GM18907 (cell line): Measurements from ENCODE around the gene TRIM47.
A peak's percentile ranks its signal among the peaks of the same experiment; 100 is the strongest.

Source experiments
- ATAC-seq: cut with Tn5 transposase; IDR thresholded peaks from one replicate; pipeline ENCODE4 v1.9.1; 2021; ENCODE audit warnings: mild to moderate bottlenecking, moderate library complexity; ENCODE audit not compliant: unreplicated experiment

The TRIM47 gene

GRCh38 chr17:75848523-75849278 is 29.7 kb downstream of the TRIM47 start:
- no peak for ATAC-seq

- no peak for ATAC-seq
Measured at GRCh38 chr17:75847614-75848522, 30.5 kb downstream of the TRIM47 start.

DNA sequence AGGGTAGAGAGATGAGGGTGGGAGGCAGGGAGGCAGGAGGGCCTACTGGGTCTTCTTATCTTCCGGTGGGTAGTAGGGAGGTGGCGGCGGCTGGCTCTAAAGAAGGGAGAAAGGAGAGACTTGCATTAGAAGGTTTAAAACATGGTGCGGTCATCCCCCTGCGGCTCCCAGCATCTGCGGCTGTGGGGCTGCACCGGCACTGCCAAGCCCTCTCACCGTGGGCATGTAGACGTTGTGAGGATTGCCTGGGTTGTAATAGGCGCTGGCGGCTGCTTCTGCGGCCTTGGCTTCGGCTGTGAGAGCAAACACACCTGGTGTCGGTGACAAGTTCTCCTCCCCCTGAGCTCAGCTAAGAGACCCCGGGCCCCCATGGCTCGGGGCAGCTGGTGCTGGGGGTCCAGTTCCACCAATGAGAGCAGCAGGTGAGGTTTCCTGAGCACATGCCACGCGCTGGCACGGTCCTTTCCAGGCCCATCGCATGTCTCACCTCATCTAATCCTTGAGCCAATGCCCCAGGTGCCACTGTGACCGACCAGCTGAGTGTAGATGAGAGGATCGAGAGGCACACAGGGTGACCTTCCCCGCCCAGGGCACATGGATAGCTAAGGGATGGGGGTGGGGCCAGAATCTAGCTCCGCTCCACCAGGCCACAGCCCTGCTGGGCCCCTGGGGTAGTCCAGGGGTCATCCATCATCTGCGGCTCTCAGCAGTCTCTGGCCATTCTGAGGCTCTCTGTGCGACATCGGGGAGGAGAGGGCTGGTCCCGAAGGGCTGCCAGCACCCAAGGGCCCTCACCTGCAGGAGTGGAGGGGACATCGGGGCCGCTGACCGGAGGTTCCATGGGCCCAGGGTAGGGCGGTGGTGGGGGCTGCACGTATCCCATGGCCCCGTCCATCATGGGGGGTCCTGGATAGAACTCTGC is 31.4 kb downstream of the TRIM47 start:
- no peak for ATAC-seq

GRCh38 chr17:75845933-75846691 is 32.3 kb downstream of the TRIM47 start:
- no peak for ATAC-seq

GRCh38 chr17:75845058-75845711 is 33.2 kb downstream of the TRIM47 start:
- peak; percentile 70 for ATAC-seq

DNA sequence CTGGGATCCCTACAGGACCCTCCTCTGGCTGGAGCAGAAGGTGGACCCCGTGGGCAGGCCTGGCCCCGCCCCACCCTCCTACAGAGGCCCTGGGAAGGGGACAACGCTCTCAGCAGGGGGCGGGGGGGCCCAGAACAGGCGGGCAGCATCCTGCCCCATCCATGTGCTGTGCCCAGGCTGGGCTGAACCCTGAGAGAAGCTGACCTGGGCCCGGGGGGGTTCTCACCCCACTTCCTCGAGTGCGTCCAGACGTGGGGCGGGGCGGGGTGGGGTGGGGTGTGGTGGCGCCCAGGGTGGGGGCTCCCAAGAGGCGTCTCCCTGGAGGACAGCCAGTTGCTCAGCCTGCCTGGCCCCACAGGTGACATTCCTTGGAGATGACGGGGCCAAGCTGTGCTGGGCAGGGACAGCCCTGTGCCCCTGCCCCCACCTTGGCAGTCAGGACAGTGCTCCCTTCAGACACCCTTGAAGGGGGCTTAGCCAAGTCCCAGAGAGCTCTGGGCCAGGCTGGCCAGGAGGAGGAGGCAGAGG is 33.8 kb downstream of the TRIM47 start:
- ATAC-seq, result peak; percentile 23

DNA sequence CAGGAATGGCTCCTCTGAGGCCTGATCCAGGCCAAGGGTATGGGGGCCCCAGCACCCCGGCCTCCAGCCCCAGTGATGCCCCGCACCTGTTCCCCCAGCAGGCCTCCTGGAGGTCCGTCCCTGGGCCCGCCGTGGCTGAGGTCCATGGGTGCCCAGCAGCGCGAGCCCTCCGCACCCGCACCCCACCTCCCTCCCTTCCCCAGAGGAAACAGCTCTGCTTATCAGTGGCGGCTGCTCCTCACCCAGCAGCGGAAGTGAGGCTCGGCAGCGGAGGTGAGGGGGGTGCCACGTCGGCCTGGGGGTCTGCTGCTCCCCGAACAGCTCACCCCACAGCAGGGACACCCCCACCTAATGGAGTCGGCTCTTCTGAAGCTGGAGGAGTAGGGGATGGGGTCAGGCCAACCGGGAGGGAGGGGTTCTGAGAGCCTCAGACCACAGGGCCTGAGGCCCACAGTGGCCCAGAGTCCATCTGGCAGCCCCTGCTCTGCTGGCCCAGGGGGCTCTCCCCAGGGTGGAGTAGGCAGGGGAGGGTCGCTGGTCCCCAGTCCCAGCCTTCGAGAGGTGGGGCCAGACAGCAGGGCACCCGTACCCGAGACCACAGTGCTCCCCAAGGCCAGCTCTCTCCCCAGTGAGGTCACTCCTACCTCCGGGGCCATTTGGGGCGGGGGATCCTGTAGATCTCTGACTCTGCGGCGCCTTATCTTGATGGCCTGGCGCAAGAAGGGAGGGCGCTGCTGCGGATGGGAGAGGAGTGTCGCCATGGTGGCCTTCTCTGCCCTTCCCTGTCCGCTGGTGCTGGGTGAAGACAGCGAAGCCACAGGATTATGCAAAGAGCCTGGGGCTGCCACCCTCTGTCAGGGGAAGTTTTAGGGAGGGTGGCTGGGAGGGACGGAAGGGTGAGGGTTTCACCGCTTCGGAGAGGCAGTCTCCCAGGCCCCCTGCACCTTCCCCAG is 34.5 kb downstream of the TRIM47 start, which contains the start of gene UNC13D:
Gene UNC13D, minus strand, starts transcription at position 828 of the 953 bp plus-strand sequence. Its CDS starts 67 bp downstream, at position 761.
- ATAC-seq, result peak; percentile 26

DNA sequence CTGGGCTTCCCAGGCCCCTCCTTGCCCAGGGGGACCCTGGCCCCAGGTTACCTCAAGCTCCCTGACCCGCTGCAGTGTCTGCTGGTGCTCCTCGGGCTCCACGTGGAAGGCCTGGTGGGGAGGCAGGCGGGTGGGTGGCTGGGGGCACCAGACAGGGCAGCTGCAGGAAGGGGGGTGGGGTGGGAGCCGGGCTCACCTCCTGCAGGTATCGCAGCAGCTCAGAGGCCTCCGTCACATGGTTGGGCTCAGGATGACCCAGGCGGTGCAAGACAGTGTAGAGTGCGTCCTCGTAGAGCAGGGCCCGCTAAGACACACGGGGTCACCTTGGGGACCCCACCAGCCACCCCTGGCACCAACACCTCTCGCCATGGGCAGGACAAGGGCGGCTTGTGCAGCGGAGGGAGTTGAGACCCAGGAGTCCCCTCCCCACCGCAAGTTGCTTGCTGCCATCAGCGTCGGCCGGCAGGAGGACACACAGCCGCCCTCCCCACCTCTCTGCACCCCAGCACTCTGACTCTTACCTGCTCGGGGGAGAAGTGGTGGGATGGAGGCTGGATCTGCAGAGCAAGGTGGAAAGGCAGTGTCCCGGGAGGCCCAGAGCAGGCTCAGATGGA is 35.3 kb downstream of the TRIM47 start:
- ATAC-seq, result no peak

DNA sequence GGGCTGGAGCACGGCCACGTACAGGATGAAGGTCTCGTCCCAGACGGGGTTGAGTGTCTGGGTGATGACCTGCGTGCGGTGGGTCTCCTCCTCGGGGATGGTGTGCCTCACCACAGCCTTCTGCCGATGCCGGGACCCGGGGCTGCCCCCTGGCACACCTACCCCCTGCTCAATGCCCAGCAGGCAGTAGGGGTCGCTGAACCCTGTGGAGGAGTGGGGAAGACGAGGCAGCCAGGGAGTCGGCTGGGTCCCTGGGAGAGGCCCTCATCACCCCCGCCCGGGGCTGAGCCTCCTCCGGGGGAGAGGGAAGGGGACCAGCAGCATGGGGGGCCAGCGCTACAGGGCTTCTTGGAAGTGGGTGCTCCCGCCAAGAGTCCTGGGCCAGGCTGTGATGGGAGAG is 36.0 kb downstream of the TRIM47 start:
- no peak for ATAC-seq

DNA sequence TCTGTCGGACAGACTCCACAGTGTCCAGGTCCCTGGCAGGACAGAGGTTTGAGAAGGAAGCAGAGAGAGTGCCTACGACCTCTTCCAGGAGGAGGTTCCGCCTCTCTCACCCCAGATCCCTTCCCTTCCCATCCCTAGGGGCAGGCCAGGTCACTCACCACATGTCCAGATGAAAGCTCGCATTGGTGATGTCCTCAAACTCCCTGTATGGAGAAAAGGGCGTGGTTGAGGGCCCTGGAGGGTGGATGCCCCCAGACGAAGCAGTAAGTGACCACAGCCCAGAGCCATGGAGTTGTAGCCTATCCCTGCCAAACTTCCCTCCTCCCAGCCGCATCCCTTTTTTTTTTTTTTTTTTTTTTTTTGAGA is 37.6 kb downstream of the TRIM47 start:
- ATAC-seq, result no peak

- no peak for ATAC-seq
Measured at GRCh38 chr17:75839942-75840798, 38.2 kb downstream of the TRIM47 start.

- no peak for ATAC-seq
Measured at GRCh38 chr17:75838410-75838809, 40.0 kb downstream of the TRIM47 start.

DNA sequence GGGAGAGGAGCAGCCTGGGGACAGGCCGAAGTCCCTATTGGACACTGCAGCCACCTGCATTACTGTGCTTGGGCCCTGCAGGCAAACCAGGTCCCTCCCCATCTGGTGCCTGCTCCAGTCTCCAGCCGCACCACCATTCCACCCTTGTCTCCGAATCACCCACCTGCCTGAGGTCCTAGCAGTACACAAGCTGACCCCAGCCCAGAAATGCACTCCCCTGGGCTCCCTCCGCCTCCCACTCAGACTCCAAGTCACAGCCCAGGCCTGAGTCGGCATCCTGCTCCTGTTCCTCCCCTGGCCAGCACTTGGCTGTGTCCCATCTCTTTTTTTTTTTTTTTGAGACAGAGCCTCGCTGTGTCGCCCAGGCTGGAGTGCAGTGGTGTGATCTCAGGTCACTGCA is 40.5 kb downstream of the TRIM47 start:
- ATAC-seq, result no peak

DNA sequence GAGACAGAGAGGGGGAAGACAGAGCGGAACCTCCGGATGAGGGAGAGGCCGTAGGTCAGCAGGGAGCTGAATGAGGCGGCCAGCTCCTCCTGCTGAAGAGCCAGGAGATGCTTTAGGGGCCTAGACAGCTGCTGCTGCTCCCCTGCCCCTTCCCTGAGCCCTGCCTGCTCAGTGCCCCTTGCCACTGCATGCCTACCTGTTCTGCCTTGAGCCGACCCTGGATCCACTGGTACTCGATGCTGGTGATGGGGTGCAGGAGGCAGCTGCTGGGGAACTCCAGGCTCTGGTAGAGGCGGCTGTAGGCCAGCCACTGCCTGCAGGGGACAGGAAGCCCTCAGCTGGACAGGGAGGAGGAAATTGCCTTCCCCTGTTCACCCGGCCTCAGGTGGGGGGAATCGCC is 41.8 kb downstream of the TRIM47 start:
- ATAC-seq, result no peak

DNA sequence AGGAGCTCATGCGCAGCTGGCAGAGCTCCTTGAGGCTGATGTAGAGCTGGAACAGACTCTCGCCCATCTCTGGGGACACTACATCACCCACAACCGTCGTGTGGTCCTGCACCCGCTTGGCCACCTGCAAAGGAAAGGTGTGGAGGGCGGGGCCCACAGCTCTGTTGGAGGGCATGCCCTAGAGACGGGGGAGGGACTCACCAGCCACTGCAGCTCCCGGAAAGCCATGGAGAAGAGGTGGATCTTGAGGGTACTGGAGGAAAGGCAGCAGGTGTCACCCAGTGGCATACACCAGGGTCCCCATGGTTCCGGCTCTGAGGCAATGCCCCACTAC is 42.8 kb downstream of the TRIM47 start:
- ATAC-seq, result no peak

- no peak for ATAC-seq
Measured at GRCh38 chr17:75834928-75835653, 43.3 kb downstream of the TRIM47 start.
